Psoas muscle (tissue), 8 donors: ENCODE data around the gene NOS1AP. TPM values are rescaled to one million over a fixed set of nuclear protein-coding genes. Genes with fewer than 3 reads are reported as not detected.

Experiments used
- ATAC-seq, 4 donors: fragments of 200-7000 bp; cut with Tn5 transposase; one replicate each; pipeline ENCODE4 v1.9.1; 2020; ENCODE audit warnings: moderate library complexity in 3 of 4, mild to moderate bottlenecking in 2 of 4
- DNase-seq, 2 donors: peaks; one replicate each; pipeline ENCODE4 v3.0.0-alpha.2; 2020
- H3K27ac ChIP-seq: fragments of 200-600 bp; one replicate; pipeline ENCODE4 v1.8.0; 2022
- H3K27me3 ChIP-seq, 3 donors: fragments of 200-600 bp in 1 of 3; one replicate each; pipeline versions ENCODE4 v1.6.1 to v1.8.0; 2013 to 2022; ENCODE audit warnings: low read length in 2 of 3, mild to moderate bottlenecking in 2 of 3, moderate library complexity in 1 of 3; ENCODE audit not compliant: insufficient read depth in 3 of 3
- H3K36me3 ChIP-seq, 2 donors: fragments of 200-600 bp in 1 of 2; one replicate each; pipeline versions ENCODE4 v1.6.1 to v1.8.0; 2013 to 2022; ENCODE audit warnings: low read depth in 1 of 2, mild to moderate bottlenecking in 1 of 2, moderate library complexity in 1 of 2; ENCODE audit not compliant: insufficient read depth in 1 of 2
- H3K4me1 ChIP-seq: fragments of 200-600 bp; one replicate; pipeline ENCODE4 v1.8.0; 2022
- H3K4me3 ChIP-seq: fragments of 200-600 bp; one replicate; pipeline ENCODE4 v1.8.0; 2022; ENCODE audit warnings: mild to moderate bottlenecking
- H3K9me3 ChIP-seq: fragments of 200-600 bp; one replicate; pipeline ENCODE4 v1.8.0; 2022
- WGBS, 3 donors: extraction: QIAGEN DNeasy Blood & Tissue Kit; methylation state at CpG; one replicate each; pipeline versions ENCODE4 v1.1.6 to v1.1.7; 2013; 5-methylcytosine and 5-hydroxymethylcytosine counted together
- intact Hi-C, 2 donors: fragments of 100-400 bp; cut with DNase I; formaldehyde crosslinking; loops; one replicate each; pipeline versions ENCODE4 v1.11.0 to v1.14.2; 2022
- polyA plus RNA-seq, 3 donors: library from polyadenylated mRNA; stranded (reverse); fragments of 200-250 nt; gene quantifications; one replicate each; pipeline ENCODE4 v1.2.3, GENCODE V29; 2013
- total RNA-seq, 4 donors: library from RNA; stranded (reverse); fragmentation: NEBNext Ultra II Directional in 2 of 4; extraction: Animal tissue kit (Norgen Biotek cat#: 25700) in 2 of 4; gene quantifications; one replicate each; pipeline versions ENCODE4 v1.2.1 to v1.2.4, GENCODE V29; 2021 to 2023
- TF ChIP-seq, protein P1 (sequence below): fragments of 200-600 bp; IDR thresholded peaks from one replicate; pipeline ENCODE4 v1.8.0; 2022; ENCODE audit warnings: antibody characterized with exemption
- donor health status: healthy with polysubstance abuse.
- donor health status: DM: no; HTN: no; CAD: no; lungs with moderate emphysema.
- donor health status: Bipolar disorder and iron deficiency.
- donor health status: healthy.
- donor health status: DM: yes; HTN: yes; CAD: no.
- donor health status: DM: no; HTN: no; CAD: no.
- donor health status: DM: no; HTN: no; CAD: no.
- donor health status: DM: yes; HTN: yes; CAD: no.

The NOS1AP gene
- total and polyA plus RNA-seq, 7 donors, result 0.10 to 0.76 (median 0.18) TPM

DNA sequence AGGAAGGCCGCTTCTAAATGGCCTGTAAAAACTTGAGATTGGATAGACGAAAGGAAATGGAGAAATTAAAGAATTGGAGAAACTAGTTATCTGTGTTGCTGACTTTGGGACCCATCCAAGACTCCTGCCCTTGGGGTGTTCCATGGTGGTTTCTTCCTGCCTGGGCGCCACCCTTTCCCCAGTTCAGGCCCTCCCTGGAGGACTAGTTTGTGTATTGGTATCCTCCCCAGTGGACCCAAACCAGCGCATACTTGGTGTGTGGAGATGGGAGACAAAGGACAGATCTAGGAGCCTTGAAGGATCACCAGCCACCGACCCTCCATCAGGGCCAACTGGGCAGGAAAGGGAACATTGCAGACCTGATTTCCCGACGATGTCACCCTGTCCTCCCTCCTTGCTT, 300.1 kb downstream of the NOS1AP start:
- DNase-seq (no peak), ATAC-seq (no peak)
- WGBS, 3 donors, result 92 to 94% (median 94%) methylated on average over 6 to 7 of the region's 7 CpGs
- Histone ChIP-seq H3K4me3 (no peak overlapping the region), H3K36me3 (no peaks in the 10 kb centered on the region), H3K27ac (no peak overlapping the region), H3K4me1 (no peaks in the 10 kb centered on the region), H3K9me3 (no peaks in the 10 kb centered on the region), H3K27me3 (no peaks in the 10 kb centered on the region)
- intact Hi-C loops, result no loop called here
- TF ChIP-seq, protein P1, sequence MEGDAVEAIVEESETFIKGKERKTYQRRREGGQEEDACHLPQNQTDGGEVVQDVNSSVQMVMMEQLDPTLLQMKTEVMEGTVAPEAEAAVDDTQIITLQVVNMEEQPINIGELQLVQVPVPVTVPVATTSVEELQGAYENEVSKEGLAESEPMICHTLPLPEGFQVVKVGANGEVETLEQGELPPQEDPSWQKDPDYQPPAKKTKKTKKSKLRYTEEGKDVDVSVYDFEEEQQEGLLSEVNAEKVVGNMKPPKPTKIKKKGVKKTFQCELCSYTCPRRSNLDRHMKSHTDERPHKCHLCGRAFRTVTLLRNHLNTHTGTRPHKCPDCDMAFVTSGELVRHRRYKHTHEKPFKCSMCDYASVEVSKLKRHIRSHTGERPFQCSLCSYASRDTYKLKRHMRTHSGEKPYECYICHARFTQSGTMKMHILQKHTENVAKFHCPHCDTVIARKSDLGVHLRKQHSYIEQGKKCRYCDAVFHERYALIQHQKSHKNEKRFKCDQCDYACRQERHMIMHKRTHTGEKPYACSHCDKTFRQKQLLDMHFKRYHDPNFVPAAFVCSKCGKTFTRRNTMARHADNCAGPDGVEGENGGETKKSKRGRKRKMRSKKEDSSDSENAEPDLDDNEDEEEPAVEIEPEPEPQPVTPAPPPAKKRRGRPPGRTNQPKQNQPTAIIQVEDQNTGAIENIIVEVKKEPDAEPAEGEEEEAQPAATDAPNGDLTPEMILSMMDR, result no peak

DNA sequence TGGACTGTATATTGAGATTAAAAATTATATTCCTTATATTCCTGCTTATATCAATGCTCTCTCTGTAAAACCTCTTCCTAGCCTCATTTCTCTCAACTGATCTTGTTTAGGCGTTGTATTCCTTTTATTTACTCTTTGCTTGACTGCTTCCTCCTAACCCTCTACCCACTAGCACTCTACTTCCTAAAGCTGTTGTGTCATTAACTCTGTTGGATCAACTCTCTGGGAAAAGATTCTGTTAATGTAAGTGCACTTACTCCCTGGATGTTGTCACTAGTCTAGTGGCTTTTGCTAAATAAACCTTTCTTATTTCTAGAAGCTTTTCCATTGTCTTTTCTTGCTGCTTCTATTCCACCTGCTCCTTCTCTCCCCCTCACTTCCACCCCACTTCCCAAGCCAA, 300.7 kb downstream of the NOS1AP start:
- no peaks in the 10 kb centered on the region for H3K4me1 ChIP-seq
- DNase-seq (no peak), ATAC-seq (no peak)
- H3K9me3 ChIP-seq, result no peaks in the 10 kb centered on the region
- no peak overlapping the region for H3K4me3 ChIP-seq
- intact Hi-C loops, result no loop called here
- no peaks in the 10 kb centered on the region for H3K36me3 ChIP-seq
- TF ChIP-seq, protein P1, result no peak
- H3K27ac ChIP-seq, result no peak overlapping the region
- H3K27me3 ChIP-seq, result no peaks in the 10 kb centered on the region
- 89 to 93% (median 90%) methylated on average over 1 of the region's 1 CpG for WGBS, 3 donors

DNA sequence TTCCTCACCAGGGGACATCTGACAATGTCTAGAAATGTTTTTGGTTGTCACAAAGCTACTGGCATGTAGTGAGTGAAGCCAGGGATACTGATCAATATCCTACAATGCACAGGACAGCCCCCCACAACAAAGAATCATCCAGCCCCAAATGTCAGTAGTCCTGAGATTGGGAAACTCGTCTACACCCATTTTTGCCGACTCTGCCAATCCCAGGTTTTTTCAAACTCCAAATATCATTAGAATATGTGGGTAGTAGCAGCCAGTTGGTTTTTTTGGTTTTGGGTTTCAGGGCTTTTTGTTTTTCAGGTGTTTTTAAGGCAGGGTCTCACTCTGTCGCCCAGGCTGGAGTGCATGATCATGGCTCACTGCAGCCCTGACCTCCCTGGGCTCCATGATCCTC, 301.2 kb downstream of the NOS1AP start:
- DNase-seq, result no peak
- no peaks in the 10 kb centered on the region for H3K4me1 ChIP-seq
- no peak for ATAC-seq
- no peak overlapping the region for H3K27ac ChIP-seq
- no peaks in the 10 kb centered on the region for H3K9me3 ChIP-seq
- TF ChIP-seq, protein P1, result no peak
- no peaks in the 10 kb centered on the region for H3K36me3 ChIP-seq
- intact Hi-C loops, result no loop called here
- no peak overlapping the region for H3K4me3 ChIP-seq
- 92 to 97% (median 93%) methylated on average over 3 of the region's 3 CpGs for WGBS, 3 donors
- H3K27me3 ChIP-seq, result no peaks in the 10 kb centered on the region

DNA sequence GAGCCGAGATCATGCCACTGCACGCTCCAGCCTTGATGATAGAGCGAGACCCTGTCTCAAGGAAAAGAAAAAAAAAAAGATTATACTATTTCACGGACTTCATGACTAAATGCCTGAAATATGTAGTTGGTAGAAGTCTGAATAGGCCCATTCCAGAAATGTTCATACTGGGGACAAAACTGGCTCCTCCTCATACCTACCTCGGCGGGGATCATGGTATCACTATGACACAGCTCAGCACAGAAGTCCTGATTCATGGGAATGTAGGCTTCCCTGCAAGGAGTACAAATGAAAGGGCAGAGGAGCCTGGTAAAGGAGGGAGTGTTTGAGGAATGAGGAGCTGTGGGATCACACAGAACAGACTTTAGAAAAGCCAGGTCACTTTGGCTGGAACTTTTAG, 302.1 kb downstream of the NOS1AP start:
- Histone ChIP-seq H3K27ac (no peak overlapping the region), H3K4me3 (no peak overlapping the region), H3K4me1 (no peaks in the 10 kb centered on the region), H3K36me3 (no peaks in the 10 kb centered on the region), H3K27me3 (no peaks in the 10 kb centered on the region), H3K9me3 (no peaks in the 10 kb centered on the region)
- intact Hi-C loops, result no loop called here
- ATAC-seq (no peak), DNase-seq (no peak)
- WGBS, 3 donors, result 76 to 88% (median 83%) methylated on average over 6 of the region's 6 CpGs
- TF ChIP-seq, protein P1, result no peak
